PC-9 (cell line): ENCODE results near the gene NDUFS7.

ENCODE experiments used
- CTCF ChIP-seq: fragments of 200-600 bp; sonication (generic); conservative IDR thresholded peaks from 2 replicates; pipeline ENCODE4 v1.6.1; 2017; ENCODE audit warnings: mixed run types, antibody characterized with exemption, mild to moderate bottlenecking, moderate library complexity
- EZH2 ChIP-seq: fragments of 200-600 bp; sonication (generic); IDR thresholded peaks from 2 replicates; pipeline ENCODE4 v1.8.0; 2017; ENCODE audit warnings: antibody characterized with exemption, low read depth

- no peak for TF ChIP-seq CTCF
- no peak for TF ChIP-seq EZH2
Observed at GRCh38 chr19:1441022-1441426, 57.3 kb downstream of the NDUFS7 start.
